Left lobe of liver (tissue), 2 donors: ENCODE results near the gene ADIPOR2. TPM values are rescaled to one million over a fixed set of nuclear protein-coding genes. Genes with fewer than 3 reads are reported as not detected.
"Not testable (repeated sequence)": the region's sequence is repeated elsewhere in the genome, so short reads cannot be mapped to it uniquely, and the experiment has no call there.

Source experiments
- ATAC-seq: fragments of 200-7000 bp; cut with Tn5 transposase; one replicate; pipeline ENCODE4 v1.9.1; 2020; ENCODE audit warnings: mild to moderate bottlenecking, moderate library complexity
- DNase-seq: peaks from one replicate; pipeline ENCODE4 v3.0.0-alpha.2; 2020; ENCODE audit warnings: low spot score
- total RNA-seq: library from RNA; stranded (reverse); gene quantifications from one replicate; pipeline ENCODE4 v1.2.1, GENCODE V29; 2021
- donor health status: DM: no; HTN: no; CAD: no; lungs with moderate emphysema.
- donor health status: DM: no; HTN: yes; CAD: no.

ADIPOR2 gene
- total RNA-seq, 1 donor from 2014 or later = 58.0 TPM

DNA sequence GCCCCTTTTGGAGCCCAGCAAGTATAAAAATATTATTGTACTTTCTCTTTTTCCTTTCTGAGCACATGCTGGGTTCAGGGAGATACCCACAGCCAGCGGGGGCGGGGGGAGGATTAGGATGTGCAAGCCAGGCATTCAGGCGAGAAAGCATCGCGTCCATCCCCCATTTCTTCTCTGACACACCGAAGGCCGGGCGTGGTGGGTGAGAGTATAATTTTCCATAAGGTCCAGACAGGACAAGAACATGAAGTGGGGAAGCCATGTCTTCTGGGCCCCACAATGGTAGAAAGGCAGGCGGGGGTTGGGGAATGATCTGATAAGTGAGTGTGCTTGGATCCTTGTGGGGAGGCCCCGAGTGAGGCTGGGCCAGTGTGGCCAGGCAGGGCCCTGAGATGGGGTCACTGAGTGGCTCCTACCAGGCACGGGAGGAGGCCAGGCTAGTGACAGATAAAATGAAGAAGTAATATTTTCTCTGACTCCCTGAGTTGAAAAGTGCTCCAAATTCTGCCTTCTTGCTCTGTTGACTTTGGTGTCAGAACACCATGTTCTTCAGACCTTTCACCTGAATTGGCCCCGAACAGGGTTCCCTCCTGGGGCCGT lies 118.8 kb downstream of the ADIPOR2 start:
- no peak for DNase-seq

DNA sequence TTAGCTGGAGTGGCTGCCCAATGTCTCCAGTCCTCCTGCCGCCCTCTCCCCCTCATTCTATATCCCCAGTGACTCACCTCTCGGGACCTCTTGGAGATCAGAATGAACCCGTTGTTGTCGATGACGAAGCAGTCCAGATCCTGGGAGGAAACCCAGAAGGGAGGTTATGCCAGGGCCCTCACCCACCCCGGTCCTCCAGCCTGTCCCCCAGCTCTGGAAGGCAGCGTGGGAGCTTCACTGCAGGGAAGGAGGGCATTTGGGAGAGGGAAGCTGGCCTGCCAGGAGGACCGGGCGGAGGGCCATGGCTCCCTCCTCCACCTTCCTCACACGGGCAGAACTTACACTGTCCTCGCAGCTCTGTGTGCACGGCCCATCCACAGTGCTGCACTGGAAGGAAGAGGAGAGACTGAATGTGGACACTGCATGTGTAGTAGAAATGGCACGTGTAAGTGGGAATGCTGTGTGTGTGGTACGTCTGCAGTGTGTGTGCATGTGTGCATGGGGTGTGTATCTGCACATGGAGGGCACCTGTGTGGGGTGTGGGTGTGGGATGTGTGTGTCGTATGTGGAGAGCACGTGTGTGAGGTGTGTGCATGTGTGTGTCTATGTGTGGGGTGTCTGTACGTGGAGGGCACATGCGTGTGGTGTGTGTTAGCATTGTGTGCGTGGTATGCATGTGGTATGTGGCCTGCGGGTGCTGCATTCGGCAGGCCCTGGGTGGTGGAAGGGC lies 119.5 kb downstream of the ADIPOR2 start:
- DNase-seq (no peak), ATAC-seq (no peak)

More for the DNA sequence above, 118.8 kb downstream of the ADIPOR2 start:
- no peak for ATAC-seq

DNA sequence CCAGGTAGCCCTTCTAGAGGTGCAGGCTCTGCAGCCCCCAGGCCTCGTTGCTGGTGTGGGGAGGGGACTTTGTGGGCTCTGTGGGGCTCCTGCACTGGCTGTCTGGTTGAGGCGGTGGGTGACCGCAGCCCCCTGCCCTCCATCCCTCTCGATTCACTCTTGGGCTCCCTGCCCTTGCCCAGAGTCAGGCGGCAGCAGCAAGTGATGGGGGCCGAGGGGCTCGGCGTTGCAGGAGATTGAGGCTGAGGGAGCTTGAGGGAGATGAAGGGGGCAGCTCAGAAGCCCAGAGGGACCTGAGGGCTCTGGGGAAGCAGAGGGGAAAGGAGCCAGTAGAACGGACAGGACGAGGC lies 120.0 kb downstream of the ADIPOR2 start:
- no peak for DNase-seq
- ATAC-seq = no peak

GRCh38 chr12:1811281-1811947 lies 120.5 kb downstream of the ADIPOR2 start:
- ATAC-seq (no peak), DNase-seq (no peak)

GRCh38 chr12:1811948-1812291 lies 121.0 kb downstream of the ADIPOR2 start:
- ATAC-seq (no peak), DNase-seq (no peak)

DNA sequence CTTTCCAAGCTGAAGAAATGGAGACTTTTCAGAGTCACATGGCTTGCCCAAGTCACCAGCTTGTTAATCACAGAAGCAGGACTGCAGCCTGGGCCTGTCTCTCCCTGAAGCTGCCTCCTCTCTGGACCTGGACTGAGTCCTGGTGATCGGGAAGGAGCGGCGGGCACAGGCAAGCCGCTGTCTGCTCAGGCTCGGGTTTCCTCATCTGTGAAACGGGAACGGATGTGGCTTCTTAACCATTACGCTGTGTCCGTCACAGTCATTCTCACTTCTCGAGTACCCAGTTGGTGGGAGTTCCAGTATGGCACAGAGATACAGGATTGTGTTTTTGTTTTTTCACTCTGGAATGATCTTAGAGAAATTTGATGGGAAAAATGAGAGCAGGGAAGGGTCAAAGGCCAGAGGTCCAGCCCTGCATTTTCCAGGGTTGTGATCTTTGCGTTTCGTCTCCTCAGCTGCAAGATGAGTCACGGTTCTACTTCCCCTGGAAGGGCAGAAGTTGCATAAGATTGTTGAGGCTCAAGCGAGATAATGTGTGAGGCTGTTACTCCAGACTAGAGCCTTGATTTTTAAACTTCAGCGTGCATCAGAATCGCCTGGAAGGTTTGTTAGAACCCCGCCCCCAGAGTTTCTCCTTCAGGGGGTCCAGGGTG lies 121.9 kb downstream of the ADIPOR2 start:
- peak; percentile 56 for ATAC-seq

DNA sequence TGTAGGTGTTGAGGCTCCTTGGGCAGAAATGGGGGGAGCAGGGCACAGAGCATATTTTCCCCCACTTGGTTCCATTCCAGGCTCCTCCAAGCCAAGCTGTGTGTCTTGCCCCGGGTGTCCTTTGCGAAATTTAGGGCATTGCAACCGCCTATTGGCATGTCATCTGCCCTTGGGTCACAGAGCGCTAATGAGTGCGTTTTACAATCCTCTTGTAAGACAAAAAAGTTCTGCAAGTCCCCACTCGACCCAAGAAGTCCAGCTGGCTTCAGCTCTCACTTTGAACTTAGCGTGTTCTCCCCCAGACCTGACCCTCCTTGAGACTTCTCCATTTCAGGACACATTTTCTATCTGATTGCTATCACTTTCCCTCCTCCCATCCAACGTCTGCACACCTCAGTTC lies 123.4 kb downstream of the ADIPOR2 start:
- ATAC-seq (no peak), DNase-seq (no peak)

More for the DNA sequence above, 121.9 kb downstream of the ADIPOR2 start:
- DNase-seq = no peak

DNA sequence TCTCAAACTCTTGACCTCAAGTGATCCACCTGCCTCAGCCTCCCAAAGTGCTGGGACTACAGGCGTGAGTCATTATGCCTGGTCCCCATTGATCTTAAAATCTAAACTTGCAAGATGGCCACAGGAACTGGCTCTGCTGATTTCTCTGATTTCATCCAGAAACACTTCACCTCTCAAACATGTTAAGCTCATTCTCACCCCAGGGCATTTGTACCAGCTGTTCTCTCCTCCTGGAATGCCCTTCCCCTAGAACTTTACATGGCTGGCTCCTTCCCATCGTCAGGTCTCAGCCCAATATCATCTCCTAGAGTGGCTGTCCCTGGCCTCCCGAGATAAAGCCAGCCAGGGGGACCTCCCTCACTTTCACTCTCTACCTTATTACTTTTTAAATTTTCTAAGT lies 124.2 kb downstream of the ADIPOR2 start:
- no peak for ATAC-seq
- no peak for DNase-seq

- DNase-seq (no peak), ATAC-seq (no peak)
These were observed 125.2 kb downstream of the ADIPOR2 start for GRCh38 chr12:1815814-1816729.

DNA sequence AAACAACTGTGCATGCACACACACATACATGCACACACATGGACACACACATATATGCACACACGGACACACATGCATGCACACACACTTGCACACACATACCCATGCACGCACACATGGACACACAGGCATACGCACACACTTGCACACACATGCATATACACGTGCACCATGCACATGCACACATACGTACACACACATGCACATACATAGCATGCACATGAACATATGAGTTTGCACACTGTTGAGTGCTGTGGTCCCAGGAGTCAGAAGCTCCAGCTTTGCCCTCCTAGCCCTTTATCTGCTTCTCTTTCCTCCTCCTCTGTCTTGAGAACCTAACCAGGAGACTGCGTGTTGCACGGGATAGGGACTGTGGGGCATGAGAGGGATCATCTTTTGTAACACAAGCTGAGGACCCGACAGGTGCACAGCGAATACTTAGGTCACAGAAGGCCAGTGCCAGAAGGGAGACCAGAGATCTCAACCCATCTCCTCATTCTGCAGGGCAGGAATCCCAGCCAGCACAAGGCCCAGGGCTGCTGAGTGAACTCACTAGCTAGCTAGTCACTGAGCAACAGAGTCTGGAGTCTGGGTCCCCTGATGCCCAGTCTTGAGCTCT lies 126.0 kb downstream of the ADIPOR2 start:
- DNase-seq (no peak), ATAC-seq (no peak)

- not testable (repeated sequence) for DNase-seq, ATAC-seq
These were observed 127.1 kb downstream of the ADIPOR2 start for GRCh38 chr12:1817928-1818327.

DNA sequence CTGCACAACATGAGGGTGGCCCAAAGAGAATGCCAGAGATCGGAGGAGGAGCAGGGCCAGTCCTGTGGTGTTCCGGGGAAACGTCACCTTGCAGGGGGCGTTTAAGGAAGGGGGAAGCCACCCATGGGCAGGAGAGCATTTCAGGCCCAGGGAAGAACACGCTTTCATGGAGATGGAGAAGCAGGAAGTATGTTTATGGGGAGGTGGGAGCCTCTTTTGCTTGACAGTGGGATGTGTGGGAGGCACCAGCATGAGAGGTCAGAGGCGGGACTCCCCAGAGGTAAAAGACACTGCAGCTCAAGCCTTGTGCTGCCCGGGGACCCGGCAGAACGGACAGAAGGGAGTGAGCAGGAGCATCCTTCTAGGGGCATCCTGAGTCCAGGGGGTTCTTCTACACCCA lies 128.2 kb downstream of the ADIPOR2 start:
- ATAC-seq = no peak
- DNase-seq = no peak

GRCh38 chr12:1819571-1819970 lies 128.7 kb downstream of the ADIPOR2 start:
- DNase-seq (no peak), ATAC-seq (no peak)

DNA sequence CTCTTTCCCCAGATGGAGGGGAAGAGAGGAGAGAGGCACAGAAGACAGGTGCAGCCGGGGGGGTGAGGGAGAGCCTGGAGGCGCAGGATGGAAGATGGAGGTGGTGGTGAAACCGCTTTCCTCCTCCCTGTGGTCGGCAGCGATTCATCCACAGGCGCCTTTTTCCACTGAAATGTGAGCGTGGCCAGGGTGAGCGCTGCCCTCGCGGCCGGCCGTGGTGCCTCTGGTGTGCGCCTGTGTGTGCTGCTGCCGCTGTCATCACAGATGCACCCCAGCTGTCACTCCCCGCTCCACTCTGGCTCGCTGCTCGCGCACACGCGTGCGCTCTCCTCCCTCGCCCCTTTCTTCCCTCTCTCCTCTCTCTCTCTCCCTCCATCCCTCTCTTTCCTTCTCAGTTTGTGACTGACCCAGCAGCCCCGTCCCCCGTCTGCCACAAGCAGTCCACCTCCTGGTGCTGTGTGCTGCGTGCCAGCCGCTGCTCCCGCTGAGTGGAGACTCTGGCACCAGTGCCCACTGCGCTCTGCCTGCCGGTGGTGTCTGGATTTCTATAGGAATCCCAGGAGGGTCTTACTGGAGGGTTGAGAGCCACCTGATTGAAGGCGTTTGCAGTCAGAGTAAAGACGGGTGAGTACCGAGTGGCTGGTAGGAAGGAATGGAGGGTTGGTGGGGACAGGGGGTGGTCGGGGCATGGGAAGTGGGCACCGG lies 129.5 kb downstream of the ADIPOR2 start, which contains the start of gene LRTM2:
TSS of gene LRTM2 (plus strand) at position 375 of the 705 bp plus-strand sequence. CDS start 7,584 bp downstream, outside the sequence.
- no peak for ATAC-seq
- no peak for DNase-seq

- DNase-seq (no peak), ATAC-seq (no peak)
These were observed 130.0 kb downstream of the ADIPOR2 start for GRCh38 chr12:1820896-1821291.

DNA sequence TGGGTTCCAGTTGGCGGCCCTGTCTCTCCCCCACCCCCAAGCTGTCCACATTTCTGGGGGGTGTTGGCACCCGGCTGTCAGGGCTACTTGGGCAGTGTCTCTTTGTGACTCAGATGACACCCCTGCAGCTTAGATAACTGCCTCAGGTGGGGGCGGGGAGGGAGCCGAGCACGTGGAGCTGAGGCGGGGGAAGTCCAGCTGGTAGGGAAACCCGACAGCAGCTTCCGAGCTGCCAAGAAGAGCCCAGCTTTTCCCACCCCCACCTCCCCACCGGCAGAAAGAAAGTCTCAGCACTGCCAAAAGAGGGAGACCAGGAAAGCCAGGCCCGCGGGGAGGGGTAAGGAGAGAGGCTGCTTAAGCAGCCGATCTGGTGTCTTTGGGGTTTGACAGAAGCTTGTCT lies 130.9 kb downstream of the ADIPOR2 start:
- DNase-seq (no peak), ATAC-seq (no peak)

DNA sequence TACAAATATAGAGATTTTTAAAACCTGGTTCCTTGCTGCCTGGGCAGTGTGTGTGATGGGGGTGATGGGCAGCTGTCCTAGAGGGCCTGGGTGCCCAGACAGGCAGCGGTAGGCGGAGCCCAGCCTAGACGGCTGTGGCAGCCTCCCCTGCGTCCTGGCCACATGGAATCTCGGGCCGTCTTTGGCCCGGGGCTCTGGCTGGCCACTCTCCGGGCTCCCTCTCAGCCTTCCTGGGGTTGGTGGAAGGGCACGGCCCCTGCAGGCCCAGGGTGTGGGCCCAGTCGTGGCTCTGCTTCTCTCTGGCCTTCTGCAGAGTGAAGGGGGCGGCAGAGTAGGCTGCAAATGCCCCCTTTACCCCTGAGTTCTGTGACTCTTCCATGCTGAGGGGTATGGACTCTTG lies 131.8 kb downstream of the ADIPOR2 start:
- DNase-seq (no peak), ATAC-seq (no peak)

DNA sequence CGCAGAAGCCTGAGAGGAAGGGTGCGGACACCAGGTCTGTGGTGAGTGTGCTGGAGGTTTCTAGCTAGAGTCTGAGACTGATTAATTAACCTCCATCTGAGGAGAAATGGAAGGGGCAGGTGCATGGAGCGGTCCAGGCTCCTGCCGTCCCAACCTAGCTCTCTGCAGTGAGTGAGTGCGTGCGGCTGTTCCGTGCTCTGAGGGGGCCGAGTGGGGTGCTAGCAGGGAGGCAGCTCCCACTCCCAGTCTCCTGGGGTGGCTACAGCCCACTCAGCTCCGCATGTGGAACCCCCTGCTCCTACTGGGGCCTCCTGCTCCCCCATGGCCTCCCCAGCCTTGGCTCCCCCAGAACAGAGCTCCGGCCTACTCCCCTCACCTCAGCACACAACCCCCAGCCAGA lies 132.4 kb downstream of the ADIPOR2 start:
- DNase-seq (no peak), ATAC-seq (no peak)

- no peak for ATAC-seq
- no peak for DNase-seq
These were observed 134.7 kb downstream of the ADIPOR2 start for GRCh38 chr12:1825382-1826102.
